NCI-H146 treated with DMSO at 0.1 percent for 48 hours (cell line): ENCODE measurements around the gene SGCD.
"Not testable (repeated sequence)": the region's sequence is repeated elsewhere in the genome, so short reads cannot be mapped to it uniquely, and the experiment has no call there.

Source experiments
- DNase-seq: peaks from one replicate; lab custom pipeline; 2025; ENCODE audit not compliant: unreplicated experiment; lab: John Stamatoyannopoulos, UW

The SGCD gene

DNA sequence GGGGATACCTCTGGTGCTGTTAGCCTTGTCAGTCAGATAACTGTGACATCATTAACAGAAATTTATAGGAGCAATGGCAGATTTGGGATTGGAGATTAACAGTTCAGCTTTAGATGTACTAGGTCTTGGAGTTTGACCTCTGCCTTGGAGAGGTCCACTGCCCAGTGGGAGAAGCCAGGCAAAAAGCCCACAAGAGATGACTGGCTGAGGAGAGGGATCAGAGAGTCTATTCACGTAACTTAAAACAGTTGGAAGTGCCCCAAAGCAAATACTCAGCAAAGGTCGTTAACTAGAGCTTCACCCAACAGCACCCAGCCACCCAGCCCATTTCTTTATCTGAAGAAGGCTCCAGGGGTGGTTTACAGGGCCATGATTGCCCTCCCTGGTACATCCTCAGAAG is 290.5 kb downstream of the SGCD start:
- no peak for DNase-seq

DNA sequence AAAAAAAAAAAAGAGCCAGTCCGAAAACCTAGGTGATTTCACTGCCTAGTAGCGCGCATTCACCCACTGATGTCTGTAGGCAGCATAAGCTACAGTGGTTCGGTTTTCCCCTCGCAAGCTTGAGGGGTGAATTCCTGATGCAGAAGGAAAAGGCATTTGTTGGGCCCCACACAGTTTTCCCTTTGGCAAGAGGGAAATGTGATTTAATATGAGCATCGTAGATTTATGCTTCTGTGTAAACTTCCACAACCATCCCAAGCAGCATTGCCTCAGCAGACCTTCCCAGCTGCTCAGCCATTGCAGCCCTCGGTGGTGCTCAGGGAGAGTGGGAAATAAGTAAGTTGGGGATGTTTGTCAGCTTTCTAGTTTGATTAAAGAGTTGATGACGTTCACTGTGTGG is 291.6 kb downstream of the SGCD start:
- no peak for DNase-seq

DNA sequence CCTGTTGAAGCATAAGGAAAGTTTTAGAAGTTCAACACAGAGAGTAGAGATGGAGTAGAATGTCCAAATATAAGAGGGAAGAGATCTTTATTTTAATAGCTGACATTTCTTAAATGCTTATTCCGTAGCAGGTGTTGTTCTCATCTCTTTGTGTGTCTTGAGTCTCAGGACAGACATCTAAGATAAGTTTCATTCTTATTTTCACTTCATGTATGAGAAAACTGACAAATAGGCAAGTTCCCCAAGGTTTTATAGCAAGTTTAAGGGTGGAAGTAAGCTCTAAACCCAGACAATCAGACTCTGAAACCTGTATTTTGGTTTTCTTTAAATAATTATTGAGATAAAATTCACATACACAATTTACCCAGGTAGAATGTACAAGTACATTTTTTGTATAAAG is 294.8 kb downstream of the SGCD start:
- DNase-seq, result no peak

DNA sequence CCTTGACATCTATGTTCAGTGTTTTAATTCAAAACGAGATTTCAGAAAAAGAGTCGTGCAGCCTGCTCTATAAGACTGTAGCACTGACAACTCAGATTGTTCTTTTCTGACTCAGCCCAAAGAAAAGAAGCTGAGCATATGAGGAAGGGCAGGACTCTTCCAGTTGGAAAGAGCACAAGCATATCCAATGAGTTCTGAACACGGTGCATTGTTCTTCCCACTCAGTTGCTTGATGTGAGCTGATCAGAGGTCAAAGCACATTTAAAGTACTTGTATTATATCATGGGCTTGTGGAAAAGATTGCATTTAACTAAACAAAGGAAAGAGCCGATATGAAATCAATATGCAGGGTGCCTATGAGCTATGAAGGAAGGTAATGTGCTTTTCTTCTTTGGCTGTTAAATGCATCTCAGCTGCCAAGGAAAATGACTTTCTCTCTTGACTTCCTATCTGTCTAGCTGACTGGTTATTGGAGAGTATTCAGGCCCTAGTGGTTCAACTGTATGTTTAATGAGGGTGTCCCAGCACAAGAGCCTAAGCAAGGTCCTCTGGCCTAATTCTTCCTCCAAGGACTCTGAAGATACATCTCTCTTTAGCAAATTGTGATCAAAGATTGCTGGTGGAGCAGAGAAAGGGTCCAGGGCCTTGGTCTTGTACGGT is 296.5 kb downstream of the SGCD start:
- no peak for DNase-seq

DNA sequence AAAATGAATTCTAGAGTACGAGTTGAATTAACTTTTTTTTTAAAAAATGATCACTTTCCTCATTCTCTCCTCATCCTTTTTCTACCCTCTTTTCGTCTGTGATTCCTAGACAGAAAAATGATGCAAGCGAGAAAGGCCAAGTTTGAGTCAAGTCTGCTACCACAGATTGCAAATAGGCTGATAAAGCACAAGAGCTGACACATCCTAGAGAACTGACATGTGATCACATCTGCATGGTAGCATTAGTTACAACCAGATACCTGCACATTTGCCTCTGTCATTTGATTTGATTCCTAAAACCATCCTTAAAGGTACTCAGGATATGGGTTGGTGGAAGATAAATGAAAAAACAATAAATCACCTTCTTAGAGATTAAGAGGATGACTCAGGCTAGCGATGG is 297.7 kb downstream of the SGCD start:
- DNase-seq, result no peak

DNA sequence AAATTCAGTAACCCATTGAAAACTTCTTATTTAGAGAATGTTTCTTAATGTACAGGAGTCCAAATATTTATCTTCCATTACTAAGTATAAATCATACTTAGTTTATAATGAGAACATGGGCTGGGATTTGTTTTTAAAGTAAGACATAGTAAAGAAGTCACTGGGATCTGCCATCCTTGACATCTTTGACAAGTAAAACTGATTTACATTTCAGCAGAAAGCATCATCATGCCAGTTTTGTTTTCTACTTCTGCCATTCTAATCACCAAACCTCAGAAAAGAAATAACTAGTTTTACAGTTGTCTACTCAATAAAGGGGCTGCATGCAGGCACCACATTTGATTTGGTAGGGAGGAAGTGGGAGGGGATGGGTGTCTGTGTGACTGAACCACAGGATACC is 301.5 kb downstream of the SGCD start:
- DNase-seq, result no peak

DNA sequence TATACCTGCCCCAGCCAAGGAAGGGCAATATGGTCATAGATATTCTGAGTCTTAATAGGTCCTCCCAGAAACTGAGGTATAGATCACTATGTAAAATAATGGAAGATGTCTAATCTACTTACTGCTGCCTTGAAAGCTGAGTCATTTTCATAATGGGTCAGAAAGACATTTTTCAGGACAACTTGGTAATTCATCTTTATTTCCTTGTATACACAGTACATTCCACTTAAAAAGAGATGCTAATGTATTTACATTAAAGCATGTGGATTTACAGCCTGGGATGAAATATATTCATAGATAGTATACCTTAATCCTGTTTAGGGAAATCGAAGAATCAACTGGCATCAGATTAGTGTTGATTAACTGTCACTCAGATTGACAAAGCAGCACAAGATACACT is 304.0 kb downstream of the SGCD start:
- DNase-seq, result no peak

DNA sequence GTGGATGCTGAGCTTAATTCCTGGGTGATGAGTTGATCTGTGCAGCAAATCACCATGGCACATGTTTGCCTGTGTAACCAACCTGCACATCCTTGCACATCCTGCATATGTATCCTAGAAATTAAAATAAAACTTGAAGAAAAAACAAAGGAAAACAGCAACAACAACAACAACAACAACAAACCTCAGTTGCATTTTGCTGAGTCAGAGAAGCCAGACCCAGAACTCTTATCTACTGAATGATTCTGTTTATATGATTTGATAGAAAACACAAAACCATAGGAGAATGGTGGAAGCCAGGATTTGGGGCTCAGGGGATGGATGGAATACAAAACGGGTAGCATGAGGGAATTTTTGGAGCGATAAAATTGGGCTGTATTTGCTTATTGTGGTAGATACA is 307.3 kb downstream of the SGCD start:
- no peak for DNase-seq

DNA sequence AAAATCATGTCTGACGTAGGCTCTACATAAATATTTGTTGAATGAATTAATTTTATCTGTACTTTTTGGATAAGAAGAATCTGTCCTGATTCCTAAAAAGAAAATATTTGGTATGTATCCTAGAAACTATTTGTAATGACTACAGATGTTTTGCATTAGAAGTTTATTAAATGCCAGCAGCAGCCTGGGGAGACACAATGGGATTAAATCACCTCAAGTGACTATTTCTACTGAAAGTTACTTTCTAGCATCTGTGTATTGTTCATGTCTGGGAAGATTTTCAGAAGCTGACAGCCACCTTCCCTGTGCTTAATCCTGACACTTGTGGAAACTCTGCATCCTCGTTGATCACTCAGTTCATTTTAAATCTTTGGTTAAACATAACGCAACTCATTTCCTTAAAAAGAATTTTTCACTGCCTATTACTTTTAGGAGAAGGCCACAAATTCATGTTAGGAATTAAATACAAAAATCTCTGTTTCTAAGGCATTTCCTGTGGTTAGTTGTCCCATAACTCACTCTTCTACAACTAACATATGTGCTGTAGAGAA is 313.8 kb downstream of the SGCD start:
- no peak for DNase-seq

DNA sequence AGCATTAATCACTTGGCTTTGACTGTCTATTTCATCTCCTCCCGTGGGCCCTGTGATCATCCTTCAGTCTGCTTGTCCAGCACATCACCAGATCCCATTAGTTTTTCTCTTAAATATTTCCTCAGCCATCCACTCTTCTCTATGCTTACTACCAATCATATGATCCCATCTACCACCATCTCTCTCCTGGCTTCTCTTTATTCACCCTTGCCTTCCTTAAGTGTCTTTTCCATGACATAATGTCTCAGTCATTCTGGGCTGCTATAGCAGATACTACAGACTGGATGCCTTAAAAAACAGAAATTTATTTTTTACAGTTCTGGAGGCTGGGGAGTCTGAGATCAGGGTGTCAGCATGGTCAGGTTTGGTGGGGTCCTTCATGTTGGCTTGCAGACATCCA is 314.7 kb downstream of the SGCD start:
- no peak for DNase-seq

DNA sequence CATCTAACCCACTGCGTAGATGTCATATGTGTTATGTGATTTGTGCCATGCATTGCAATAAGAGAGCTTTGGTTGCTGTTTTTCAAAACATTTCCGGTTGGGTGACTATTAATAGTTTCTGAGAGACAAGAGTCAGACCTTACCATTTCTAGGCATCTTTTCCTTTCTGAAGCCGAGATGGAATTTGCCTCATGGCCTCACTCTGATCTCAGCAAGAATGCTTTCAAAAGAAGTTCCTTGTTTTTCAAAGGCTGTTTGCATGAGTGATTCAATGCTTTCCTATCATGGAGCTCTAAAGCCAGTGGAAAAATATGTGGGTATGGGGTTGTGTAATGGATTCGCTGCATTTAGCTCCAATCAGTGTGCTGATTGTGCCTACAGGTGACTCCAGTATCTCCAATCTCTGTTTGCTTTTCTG is 320.1 kb downstream of the SGCD start:
- DNase-seq, result no peak

DNA sequence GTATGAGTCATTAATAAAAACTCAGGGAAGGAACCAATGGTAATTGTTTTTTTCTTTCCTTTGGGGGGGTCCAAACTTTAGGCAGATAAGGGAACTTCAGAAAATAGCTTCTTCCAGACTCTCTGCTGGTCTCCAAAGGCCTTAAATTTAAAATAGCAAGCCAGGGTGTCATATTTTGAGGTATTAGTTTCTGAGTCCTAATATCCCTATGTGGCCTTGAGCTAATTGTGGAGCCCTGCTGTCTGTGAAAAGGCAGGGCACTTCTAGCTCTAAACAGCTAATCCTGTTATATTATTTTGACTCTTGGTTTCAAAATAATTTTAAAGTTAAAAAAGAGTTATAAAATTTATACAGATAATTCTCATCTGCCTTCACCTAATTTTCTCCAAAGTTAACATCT is 327.5 kb downstream of the SGCD start:
- DNase-seq, result no peak

DNA sequence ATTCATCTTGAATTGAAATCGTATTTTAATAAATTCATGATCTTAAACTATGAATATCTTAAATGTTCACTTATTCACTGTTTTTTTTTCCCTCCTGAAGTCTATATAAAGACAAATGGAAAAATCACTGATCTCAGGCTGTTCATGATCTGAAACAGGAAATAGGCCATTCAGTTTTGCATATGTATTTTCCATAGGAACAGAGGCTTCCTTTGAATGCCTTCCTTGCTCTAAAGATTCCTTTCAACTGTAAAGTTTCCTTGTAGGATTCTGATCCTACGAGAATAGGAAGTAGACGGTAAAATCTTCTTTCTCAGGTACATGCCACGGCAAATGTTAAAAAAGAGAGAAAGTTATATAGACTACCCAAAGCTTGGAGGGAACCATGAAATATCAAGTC is 328.8 kb downstream of the SGCD start:
- DNase-seq, result no peak

DNA sequence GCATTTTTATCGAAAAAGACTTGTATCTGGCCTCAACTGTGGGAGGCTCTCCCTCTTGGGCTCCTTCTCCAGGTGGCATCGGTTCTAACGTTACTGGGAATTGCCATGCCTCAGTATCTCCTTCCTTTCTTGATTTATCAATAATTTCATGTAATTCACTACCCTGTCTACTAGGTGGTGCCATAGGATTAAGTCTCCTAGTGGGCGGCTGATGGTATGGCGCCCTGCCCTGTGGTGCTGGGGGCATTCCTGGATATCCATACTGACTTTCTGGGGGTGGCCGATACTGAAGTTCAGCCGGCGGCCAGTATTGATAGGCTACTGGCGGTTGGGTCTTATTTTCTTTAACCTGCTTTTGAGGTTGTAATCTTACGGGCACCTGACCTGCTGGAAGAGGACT is 337.9 kb downstream of the SGCD start:
- not testable (repeated sequence) for DNase-seq

DNA sequence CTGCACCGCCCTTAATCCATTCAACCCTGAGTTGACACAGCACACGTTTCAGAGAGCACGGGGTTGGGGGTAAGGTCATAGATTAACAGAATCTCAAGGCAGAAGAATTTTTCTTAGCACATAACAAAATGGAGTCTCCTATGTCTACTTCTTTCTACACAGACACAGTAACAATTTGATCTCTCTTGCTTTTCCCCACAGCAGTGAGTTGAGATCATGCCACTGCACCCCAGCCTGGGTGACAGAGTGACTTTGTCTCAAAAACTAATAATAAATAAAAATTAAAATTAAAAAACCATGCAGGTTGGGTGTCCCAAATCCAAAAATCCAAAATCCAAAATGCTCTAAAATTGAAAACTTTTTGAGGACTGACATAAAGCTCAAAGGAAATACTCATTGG is 339.7 kb downstream of the SGCD start:
- not testable (repeated sequence) for DNase-seq

DNA sequence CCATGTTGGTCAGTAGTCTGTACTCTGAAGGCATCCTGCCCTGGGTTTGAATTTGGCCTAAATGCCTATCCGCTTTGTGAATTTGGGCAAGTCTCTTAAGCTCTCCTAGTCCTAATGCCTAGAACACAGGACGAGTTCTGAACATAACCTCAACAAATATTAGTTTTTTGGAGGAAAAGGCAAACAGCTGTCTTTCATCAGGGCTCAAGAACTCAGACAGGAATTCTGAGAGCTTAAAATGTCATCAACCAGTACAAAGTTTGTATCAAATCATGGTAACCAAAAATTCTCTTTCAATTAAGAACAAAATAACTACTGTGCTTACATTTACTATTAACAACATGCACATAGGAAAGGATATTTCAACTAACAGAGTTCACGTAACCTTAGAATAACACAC is 340.7 kb downstream of the SGCD start:
- DNase-seq, result no peak

DNA sequence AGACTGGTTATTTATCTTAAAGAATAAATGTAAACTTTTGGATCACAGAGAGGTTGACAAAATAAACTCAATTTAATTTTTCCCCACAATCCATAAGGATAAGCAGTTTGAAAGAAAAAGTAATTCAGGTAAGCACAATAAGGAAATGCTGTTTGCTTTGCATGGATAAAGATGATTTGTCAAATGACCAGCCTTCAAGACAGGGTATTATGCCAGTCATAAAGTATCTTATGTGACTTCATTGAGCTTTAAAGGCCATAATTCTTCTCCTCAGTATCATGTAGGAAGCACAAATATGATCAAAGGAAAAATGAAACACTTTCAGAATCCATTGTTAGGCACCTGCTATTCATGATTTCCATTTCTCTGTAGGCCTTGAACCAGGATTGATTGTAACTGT is 342.5 kb downstream of the SGCD start:
- no peak for DNase-seq

DNA sequence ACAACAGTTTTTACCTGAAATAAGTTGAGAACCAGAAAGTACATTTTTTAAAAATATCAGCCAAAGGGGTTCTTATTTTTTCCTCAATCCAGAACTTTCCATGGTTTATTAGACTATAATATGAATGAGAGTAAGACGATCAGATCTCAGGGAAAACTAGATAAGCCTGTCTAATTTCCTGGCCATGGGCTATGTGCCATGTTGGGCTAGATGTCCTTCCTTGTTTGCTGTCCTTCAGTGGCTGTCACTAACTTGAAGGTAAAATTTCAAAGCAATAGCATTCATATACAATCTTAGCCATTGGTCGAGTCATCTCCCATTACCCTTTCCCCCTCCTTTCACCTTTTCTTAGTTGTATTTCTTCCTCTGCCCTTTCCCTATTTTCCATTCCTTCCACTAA is 343.7 kb downstream of the SGCD start:
- no peak for DNase-seq

DNA sequence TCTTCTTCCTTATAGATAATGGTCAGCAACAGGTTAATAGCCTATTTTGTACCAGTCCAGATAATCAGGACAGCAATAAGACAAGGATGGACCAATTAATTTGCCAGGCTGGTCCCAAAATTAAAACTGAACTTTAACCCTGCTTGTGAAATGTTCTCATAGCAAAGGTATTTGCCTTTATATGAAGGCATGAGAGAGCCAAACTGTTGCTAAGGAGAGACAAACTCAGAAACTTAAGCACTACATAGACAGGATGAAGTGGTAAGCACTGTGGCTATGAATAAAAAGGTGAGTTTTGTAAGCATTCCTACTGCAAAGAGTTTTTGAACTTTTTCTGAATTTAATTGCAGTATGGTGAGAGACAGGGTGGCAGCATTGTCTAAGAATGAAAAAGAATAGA is 348.4 kb downstream of the SGCD start:
- no peak for DNase-seq

DNA sequence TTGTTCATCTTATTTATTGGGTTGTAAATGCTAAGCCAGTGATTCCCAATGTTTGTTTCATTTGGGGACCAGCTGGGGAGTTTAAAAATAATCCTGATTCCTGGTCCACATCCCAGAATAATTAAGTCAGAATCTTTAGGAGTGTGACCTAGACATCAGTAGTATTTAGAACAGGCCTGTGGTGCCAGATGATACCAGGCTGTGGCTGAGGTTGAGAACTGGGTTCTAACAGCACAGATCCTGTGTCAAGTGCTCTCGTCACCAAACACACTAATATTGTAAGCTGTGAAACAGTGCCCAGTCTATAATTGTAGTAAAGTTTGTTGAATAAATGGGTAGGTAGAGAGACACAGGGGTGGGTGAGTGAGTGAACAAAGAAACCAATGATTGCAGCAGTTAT is 351.0 kb downstream of the SGCD start:
- DNase-seq, result no peak

DNA sequence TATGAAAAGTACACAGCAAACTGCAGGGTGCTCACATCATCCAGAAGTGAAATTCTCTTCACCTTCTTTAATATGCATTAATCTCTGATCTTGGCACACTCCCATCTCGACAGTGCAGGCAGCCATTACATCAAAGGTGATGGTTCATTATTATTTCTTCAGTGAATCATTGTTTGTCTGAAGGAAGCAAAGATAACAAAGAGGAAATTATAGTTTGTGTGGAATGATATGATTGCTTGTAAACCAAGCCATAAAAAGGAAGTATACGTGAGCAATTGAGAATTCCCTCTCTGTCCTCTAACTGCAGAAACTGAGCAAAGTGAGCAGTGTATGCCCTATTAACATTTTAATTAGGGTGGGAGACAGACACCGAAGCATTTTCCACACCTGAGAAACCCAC is 351.5 kb downstream of the SGCD start:
- DNase-seq, result no peak

DNA sequence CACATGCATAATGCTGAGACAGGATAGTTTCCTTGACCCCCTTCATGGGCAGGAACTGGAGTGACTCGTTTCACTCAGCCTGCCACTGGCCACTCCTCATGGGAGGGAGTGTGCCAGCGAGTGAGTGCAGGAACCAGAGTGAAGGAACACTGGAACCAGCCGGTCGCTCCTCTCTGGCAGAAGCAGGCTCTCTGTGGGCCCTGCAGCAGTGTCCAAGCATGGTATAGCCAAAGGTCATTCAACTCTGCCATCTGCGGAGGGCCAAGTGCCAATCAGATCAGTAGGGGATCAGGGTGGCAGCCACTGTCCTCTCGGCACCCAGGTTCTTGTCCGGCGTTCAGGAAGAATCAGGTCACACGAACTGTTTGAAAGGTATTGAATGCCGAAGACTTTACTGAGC is 353.9 kb downstream of the SGCD start:
- DNase-seq, result no peak

DNA sequence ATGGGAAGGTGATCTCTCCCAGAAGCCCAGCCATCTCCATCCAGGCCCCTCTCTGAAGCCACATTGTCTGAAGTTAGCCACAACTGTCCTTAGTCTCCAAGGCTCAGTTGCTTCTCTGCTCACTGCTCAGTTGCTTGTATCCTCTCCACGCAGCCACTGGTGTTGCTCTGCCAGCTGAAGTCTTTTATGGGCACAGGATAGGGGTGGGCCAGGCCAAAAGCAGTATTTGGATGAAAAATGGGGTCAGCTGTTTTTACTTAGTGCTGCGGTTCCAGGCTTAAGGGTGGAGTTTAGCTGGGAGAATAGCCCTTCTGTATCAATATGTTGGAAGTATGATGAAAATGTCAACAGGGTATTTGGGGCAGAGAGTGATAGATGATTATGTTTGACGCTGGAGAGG is 354.3 kb downstream of the SGCD start:
- no peak for DNase-seq
